HCT116 (cell line): ENCODE measurements around the gene TLN1. TPM values are rescaled to one million over a fixed set of nuclear protein-coding genes. Genes with fewer than 3 reads are reported as not detected.
A peak's percentile ranks its signal among the peaks of the same experiment; 100 is the strongest.

Source experiments
- ATAC-seq: fragments of 200-7000 bp; cut with Tn5 transposase; 2 replicates; pipeline ENCODE4 v1.9.1; 2020; ENCODE audit warnings: mild to moderate bottlenecking, moderate library complexity
- BruUV-seq: library from RNA; stranded (reverse); fragments of 400-500 nt; replicated peaks from 2 replicates; lab custom pipeline; 2021; lab: Mats Ljungman, UMichigan
- CTCF ChIA-PET: fragments of 300-600 bp; sonication (Branson Sonifier 250); formaldehyde crosslinking; loops from one replicate; lab custom pipeline; 2021; ENCODE audit warnings: antibody characterized with exemption; lab: Charles Lee
- POLR2A ChIA-PET: fragments of 300-600, 350-600 bp; sonication (Branson Sonifier 250); formaldehyde crosslinking; loops from one replicate; lab custom pipeline; 2021; ENCODE audit warnings: antibody characterized with exemption; lab: Charles Lee
- RAD21 ChIA-PET, 2 experiments: fragments of 300-600 bp; sonication (Branson Sonifier 250); formaldehyde crosslinking; loops; one replicate each; lab custom pipeline; 2023; ENCODE audit warnings: low total read pairs in 2 of 2; ENCODE audit not compliant: uncharacterized antibody in 2 of 2, unreplicated experiment in 2 of 2, low non-redundant PET in 1 of 2; lab: Charles Lee
- DNase-seq: peaks from one replicate; pipeline ENCODE4 v3.0.0-alpha.2; 2010; ENCODE audit warnings: low read depth, low spot score
- H2AFZ ChIP-seq: fragments of 200-600 bp; shearing (Covaris generic), sonication (generic); 2 replicates; pipeline ENCODE4 v1.6.1; 2017; ENCODE audit warnings: low read depth, mixed run types, mixed read lengths, antibody characterized with exemption, low read length; ENCODE audit not compliant: poor library complexity, severe bottlenecking
- H3K27ac ChIP-seq: 2 replicates; pipeline ENCODE4 v1.5.1; 2012; ENCODE audit warnings: low read depth, low read length
- H3K27me3 ChIP-seq: fragments of 200-600 bp; sonication (generic); 2 replicates; pipeline ENCODE4 v1.6.1; 2016; ENCODE audit warnings: mixed run types, low read length, mixed read lengths; ENCODE audit not compliant: insufficient read depth
- H3K36me3 ChIP-seq, 2 experiments: fragments of 200-500 bp in 1 of 2; fragments of 200-600 bp in 1 of 2; sonication (Bioruptor generic) in 1 of 2; sonication (generic) in 1 of 2; 2 replicates each; pipeline versions ENCODE4 v1.5.1 to v1.6.1; 2014 to 2016; ENCODE audit warnings: low read length in 2 of 2, inconsistent platforms in 1 of 2, mixed read lengths in 1 of 2, mixed run types in 1 of 2; ENCODE audit not compliant: insufficient read depth in 2 of 2, control insufficient read depth in 1 of 2
- H3K4me1 ChIP-seq, 2 experiments: fragments of 200-600 bp in 1 of 2; sonication (generic) in 1 of 2; 2 replicates each; pipeline versions ENCODE4 v1.5.1 to v1.6.1; 2012 to 2017; ENCODE audit warnings: low read length in 2 of 2, inconsistent platforms in 1 of 2, mild to moderate bottlenecking in 1 of 2, mixed read lengths in 1 of 2, mixed run types in 1 of 2, moderate library complexity in 1 of 2; ENCODE audit not compliant: insufficient read depth in 2 of 2, control insufficient read depth in 1 of 2
- H3K4me2 ChIP-seq: fragments of 200-600 bp; sonication (generic); 2 replicates; pipeline ENCODE4 v1.6.1; 2017; ENCODE audit warnings: mixed run types, low read length, mixed read lengths
- H3K4me3 ChIP-seq, 2 experiments: fragments of 200-600 bp in 1 of 2; sonication (generic) in 1 of 2; replicated peaks in 1 of 2; 2 replicates each; pipeline ENCODE4 v1.5.1; 2011 to 2016; ENCODE audit warnings: low read length in 2 of 2, control low read depth in 1 of 2, low read depth in 1 of 2, mild to moderate bottlenecking in 1 of 2, mixed read lengths in 1 of 2, mixed run types in 1 of 2
- H3K79me2 ChIP-seq: fragments of 200-600 bp; sonication (generic); 2 replicates; pipeline ENCODE4 v1.6.1; 2017; ENCODE audit warnings: mild to moderate bottlenecking, mixed run types, low read length, moderate library complexity, mixed read lengths; ENCODE audit not compliant: insufficient read depth
- H3K9ac ChIP-seq: fragments of 200-600 bp; sonication (generic); 2 replicates; pipeline ENCODE4 v1.6.1; 2016; ENCODE audit warnings: low read length, mixed read lengths
- H3K9me2 ChIP-seq: fragments of 200-600 bp; sonication (generic), shearing (Covaris generic); 2 replicates; pipeline ENCODE4 v1.6.1; 2017; ENCODE audit warnings: mixed run types, mild to moderate bottlenecking, moderate library complexity; ENCODE audit not compliant: insufficient read depth
- H3K9me3 ChIP-seq, 2 experiments: fragments of 200-500 bp in 1 of 2; fragments of 200-600 bp in 1 of 2; sonication (Bioruptor generic) in 1 of 2; sonication (generic) in 1 of 2; 2 replicates each; pipeline ENCODE4 v1.6.1; 2014 to 2017; ENCODE audit warnings: low read length in 2 of 2, mixed read lengths in 2 of 2, inconsistent platforms in 1 of 2, low read depth in 1 of 2, mild to moderate bottlenecking in 1 of 2, mixed run types in 1 of 2, moderate library complexity in 1 of 2; ENCODE audit not compliant: control insufficient read depth in 1 of 2, insufficient read depth in 1 of 2
- H4K20me1 ChIP-seq: fragments of 200-600 bp; sonication (generic), shearing (Covaris generic); 2 replicates; pipeline ENCODE4 v1.6.1; 2017; ENCODE audit warnings: mixed run types, mild to moderate bottlenecking, moderate library complexity; ENCODE audit not compliant: insufficient read depth
- CEBPB ChIP-seq: IDR thresholded peaks from 2 replicates; pipeline ENCODE4 v1.6.1; 2012; ENCODE audit warnings: low read depth
- EGR1 ChIP-seq: IDR thresholded peaks from 2 replicates; pipeline ENCODE4 v1.6.1; 2012; ENCODE audit warnings: low read depth
- ELF1 ChIP-seq: IDR thresholded peaks from 2 replicates; pipeline ENCODE4 v1.6.1; 2012; ENCODE audit warnings: low read depth, borderline replicate concordance
- EZH2 ChIP-seq: fragments of 200-600 bp; sonication (generic); IDR thresholded peaks from 2 replicates; pipeline ENCODE4 v1.6.1; 2017; ENCODE audit warnings: antibody characterized with exemption, mixed run types
- EZH2phosphoT487 ChIP-seq: fragments of 200-600 bp; IDR thresholded peaks from 2 replicates; pipeline ENCODE4 v1.6.1; 2018; ENCODE audit warnings: antibody characterized with exemption, borderline replicate concordance
- JUND ChIP-seq: IDR thresholded peaks from 2 replicates; pipeline ENCODE4 v1.6.1; 2012
- POLR2A ChIP-seq: IDR thresholded peaks from 2 replicates; pipeline ENCODE4 v1.7.0; 2011; ENCODE audit warnings: borderline replicate concordance; ENCODE audit not compliant: insufficient read depth, insufficient read length; ENCODE audit errors: extremely low read depth
- POLR2AphosphoS5 ChIP-seq: IDR thresholded peaks from 2 replicates; pipeline ENCODE4 v1.6.1; 2011; ENCODE audit warnings: mild to moderate bottlenecking, low read depth, low read length, moderate library complexity
- RAD21 ChIP-seq: IDR thresholded peaks from 2 replicates; pipeline ENCODE4 v1.6.1; 2012; ENCODE audit warnings: low read depth, mild to moderate bottlenecking
- SP1 ChIP-seq: IDR thresholded peaks from 2 replicates; pipeline ENCODE4 v1.6.1; 2012; ENCODE audit warnings: low read depth
- SRF ChIP-seq: IDR thresholded peaks from 2 replicates; pipeline ENCODE4 v1.6.1; 2012; ENCODE audit warnings: low read depth
- TCF7L2 ChIP-seq: IDR thresholded peaks from 2 replicates; pipeline ENCODE4 v1.7.0; 2011; ENCODE audit warnings: borderline replicate concordance, inconsistent platforms; ENCODE audit not compliant: insufficient read depth, insufficient read length; ENCODE audit errors: extremely low read depth
- ZFX ChIP-seq: fragments of 450-650 bp; IDR thresholded peaks from 2 replicates; pipeline ENCODE4 v1.6.1; 2017
- ZNF274 ChIP-seq: fragments of 200-500 bp; sonication (Bioruptor generic); IDR thresholded peaks from 2 replicates; pipeline ENCODE4 v1.6.1; 2014; ENCODE audit warnings: mild to moderate bottlenecking, low read depth, low read length, inconsistent platforms
- intact Hi-C: fragments of 100-400 bp; cut with micrococcal nuclease; formaldehyde crosslinking; loops from 2 replicates; pipeline ENCODE4 v1.10.0; 2022
- total RNA-seq: library from RNA; stranded (reverse); gene quantifications from one replicate; pipeline ENCODE4 v1.2.1, GENCODE V29; 2021; ENCODE audit not compliant: unreplicated experiment

TLN1 gene
- total RNA-seq, 1 experiment from 2014 or later, result 144 TPM

DNA sequence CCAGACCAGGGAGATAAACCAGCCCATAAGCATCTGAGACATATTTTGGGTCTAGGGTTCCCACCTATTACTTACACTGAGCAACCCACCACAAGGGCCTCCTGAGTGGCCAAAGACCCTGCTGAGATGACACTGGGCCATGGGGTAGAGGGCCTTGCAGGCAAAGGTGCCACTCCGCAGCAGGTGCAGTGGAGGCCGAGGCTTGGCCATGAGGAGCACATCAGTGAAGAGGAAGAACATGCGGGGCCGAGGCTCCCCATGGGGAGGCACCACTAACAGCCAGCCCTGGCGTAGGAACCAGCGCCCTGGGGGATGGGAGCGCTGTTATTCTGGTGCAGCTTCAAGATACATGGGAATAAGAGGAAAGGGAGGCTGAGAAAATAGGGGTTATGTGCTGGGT lies 69.6 kb downstream of the TLN1 start:
- ATAC-seq (no peak), DNase-seq (no peak)
- Histone ChIP-seq H3K4me1 (peaks cover 19 to 59% of the 10 kb centered on the region in 2 experiments; a peak in 3 of 4 replicates), H3K27ac (peak overlapping the region; percentile 33; the same call in 1 of the 2 replicates), H3K36me3 (peaks cover 6 to 27% of the 10 kb centered on the region in 2 experiments; a peak in 3 of 4 replicates), H3K4me3 (no peak overlapping the region), H3K79me2 (peaks cover 28% of the 10 kb centered on the region; the same call in 1 of the 2 replicates), H3K4me2 (no peak overlapping the region), H3K9me2 (no peaks in the 10 kb centered on the region), H3K9ac (no peak overlapping the region), H4K20me1 (no peaks in the 10 kb centered on the region), H2AFZ (no peak overlapping the region), H3K27me3 (no peaks in the 10 kb centered on the region), H3K9me3 (no peaks in the 10 kb centered on the region)
- intact Hi-C loops, result no loop called here
- CTCF ChIA-PET, result interaction anchor here (2.4 to 3.2 kb wide), 2 partner anchors 34 to 69 kb away, joined by 20 to 33 read pairs; partner anchors contain the start of genes CREB3 and TLN1
- no peak for TF ChIP-seq EZH2
- TF ChIP-seq ZFX, result no peak
- no peak for TF ChIP-seq POLR2A
- no peak for TF ChIP-seq JUND
- no peak for TF ChIP-seq EZH2phosphoT487
- no peak for TF ChIP-seq POLR2AphosphoS5
- no peak for TF ChIP-seq TCF7L2
- no peak for TF ChIP-seq ZNF274
- BruUV-seq, result no TSS peak
- RAD21 ChIA-PET, result no interaction called here
- POLR2A ChIA-PET, result no interaction called here

DNA sequence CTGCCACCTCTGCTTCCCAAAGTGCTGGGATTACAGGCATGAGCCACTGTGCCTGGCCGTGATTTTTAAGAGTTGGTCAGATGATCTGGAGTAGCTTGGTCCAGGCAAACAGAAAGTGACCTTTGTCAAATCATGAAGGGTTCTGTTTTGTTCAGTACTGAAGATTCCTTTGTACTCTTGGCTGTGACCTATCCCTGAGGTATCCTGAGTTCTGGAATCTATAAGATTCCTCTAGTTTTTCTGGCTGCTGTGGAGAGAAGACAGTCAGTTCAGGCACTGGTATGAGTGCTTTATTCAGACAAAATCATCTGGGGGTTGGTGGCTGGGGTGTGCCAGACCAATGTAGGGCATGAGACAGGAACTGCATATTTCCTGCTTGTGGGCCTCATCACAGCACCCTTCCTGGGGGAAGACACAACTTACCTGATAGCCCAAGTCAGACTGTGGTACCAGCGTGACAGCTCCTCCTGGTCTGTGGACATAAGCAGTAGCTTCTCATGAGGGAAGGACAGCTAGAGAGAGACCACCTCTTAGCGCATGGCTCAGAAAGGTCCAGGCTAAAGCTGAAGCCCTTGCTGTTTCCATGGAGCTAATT lies 70.1 kb downstream of the TLN1 start:
- H3K9ac ChIP-seq, result no peak overlapping the region
- H3K27ac ChIP-seq, result peak overlapping the region; percentile 33
- no peaks in the 10 kb centered on the region for H3K27me3 ChIP-seq
- peaks cover 24 to 65% of the 10 kb centered on the region in 2 experiments; a peak in 3 of 4 replicates for H3K4me1 ChIP-seq
- no peak overlapping the region for H3K4me3 ChIP-seq
- intact Hi-C loops, result no loop called here
- H3K36me3 ChIP-seq, result peaks cover 6 to 27% of the 10 kb centered on the region in 2 experiments; a peak in 3 of 4 replicates
- peaks cover 28% of the 10 kb centered on the region; the same call in 1 of the 2 replicates for H3K79me2 ChIP-seq
- RAD21 ChIA-PET, result no interaction called here
- POLR2A ChIA-PET, result interaction anchor here (1.5 to 1.6 kb wide), 2 partner anchors 58 to 70 kb away, joined by 4 to 10 read pairs; partner anchors contain the start of genes CREB3 and TLN1
- ATAC-seq, result no peak
- no peaks in the 10 kb centered on the region for H3K9me3 ChIP-seq
- TF ChIP-seq ELF1 (no peak), SP1 (no peak), EGR1 (no peak), ZFX (no peak), RAD21 (no peak), POLR2AphosphoS5 (no peak), CEBPB (no peak), EZH2 (no peak), SRF (no peak)
- TF ChIP-seq, all 23 proteins: peak for 0
- BruUV-seq, result no TSS peak
- DNase-seq, result no peak
- CTCF ChIA-PET, result interaction anchor here (0.8 to 3.2 kb wide), 9 partner anchors 8 to 220 kb away, joined by 3 to 33 read pairs (median 5); partner anchors contain the start of genes CREB3, GBA2, HINT2 and RGP1
- H4K20me1 ChIP-seq, result no peaks in the 10 kb centered on the region
- no peak overlapping the region for H2AFZ ChIP-seq
- no peaks in the 10 kb centered on the region for H3K9me2 ChIP-seq
- H3K4me2 ChIP-seq, result 0 out of 2 replicates have a peak overlapping the region, but pooled peaks have one; percentile 4
